ENCODE data around the gene BASP1.

GRCh38 chr5:17243287-17244063, 26.0 kb downstream of the BASP1 start:
- no peak for TF ChIP-seq CTCF (IDR thresholded peaks at IDR 0.05; ENCODE audit: poor library complexity)
- TF ChIP-seq EZH2phosphoT487 (IDR thresholded peaks at IDR 0.05; ENCODE audit: low read depth, severe bottlenecking, unreplicated experiment) = no peak

Data from hepatocyte (in vitro differentiated cells).